NCI-H748 (cell line): ENCODE results near the gene PIP4K2C.

Source experiments
- DNase-seq: peaks from one replicate; lab custom pipeline; 2025; ENCODE audit not compliant: unreplicated experiment; lab: John Stamatoyannopoulos, UW

Gene PIP4K2C

GRCh38 chr12:57620936-57621496 lies 30.0 kb downstream of the PIP4K2C start:
- DNase-seq = peak; percentile 33

GRCh38 chr12:57621497-57622292 lies 30.7 kb downstream of the PIP4K2C start:
- peak; percentile 62 for DNase-seq

- no peak for DNase-seq
These were observed 31.6 kb downstream of the PIP4K2C start for GRCh38 chr12:57622293-57623245.

- DNase-seq = no peak
These were observed 32.4 kb downstream of the PIP4K2C start for GRCh38 chr12:57623385-57623784.

DNA sequence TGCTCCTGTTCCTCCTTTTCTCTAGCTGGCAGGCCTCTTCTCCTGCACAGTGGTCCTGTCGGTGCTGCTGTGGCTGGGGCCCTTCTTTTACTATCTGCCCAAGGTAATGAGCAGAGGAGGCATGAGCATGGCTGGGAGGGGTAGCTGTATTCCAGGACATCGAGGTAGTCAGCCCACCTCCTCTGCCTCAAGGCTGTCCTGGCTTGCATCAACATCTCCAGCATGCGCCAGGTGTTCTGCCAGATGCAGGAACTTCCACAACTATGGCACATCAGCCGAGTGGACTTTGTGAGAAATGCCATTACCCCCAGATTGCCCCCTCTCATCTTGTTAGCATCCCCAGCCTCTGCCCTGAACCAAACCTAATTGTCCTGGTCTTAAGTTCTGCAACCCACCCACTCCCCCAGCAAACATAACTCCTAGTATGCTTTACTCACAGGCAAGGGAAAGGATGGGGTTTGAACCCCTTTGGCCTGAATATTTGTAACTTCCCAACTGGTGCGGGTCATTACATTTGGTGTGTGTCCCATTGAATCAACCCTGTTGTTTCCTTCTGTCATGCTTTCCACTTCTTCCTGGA lies 32.9 kb downstream of the PIP4K2C start:
- DNase-seq = no peak

- DNase-seq = no peak
These were observed 33.6 kb downstream of the PIP4K2C start for GRCh38 chr12:57624441-57625220.

DNA sequence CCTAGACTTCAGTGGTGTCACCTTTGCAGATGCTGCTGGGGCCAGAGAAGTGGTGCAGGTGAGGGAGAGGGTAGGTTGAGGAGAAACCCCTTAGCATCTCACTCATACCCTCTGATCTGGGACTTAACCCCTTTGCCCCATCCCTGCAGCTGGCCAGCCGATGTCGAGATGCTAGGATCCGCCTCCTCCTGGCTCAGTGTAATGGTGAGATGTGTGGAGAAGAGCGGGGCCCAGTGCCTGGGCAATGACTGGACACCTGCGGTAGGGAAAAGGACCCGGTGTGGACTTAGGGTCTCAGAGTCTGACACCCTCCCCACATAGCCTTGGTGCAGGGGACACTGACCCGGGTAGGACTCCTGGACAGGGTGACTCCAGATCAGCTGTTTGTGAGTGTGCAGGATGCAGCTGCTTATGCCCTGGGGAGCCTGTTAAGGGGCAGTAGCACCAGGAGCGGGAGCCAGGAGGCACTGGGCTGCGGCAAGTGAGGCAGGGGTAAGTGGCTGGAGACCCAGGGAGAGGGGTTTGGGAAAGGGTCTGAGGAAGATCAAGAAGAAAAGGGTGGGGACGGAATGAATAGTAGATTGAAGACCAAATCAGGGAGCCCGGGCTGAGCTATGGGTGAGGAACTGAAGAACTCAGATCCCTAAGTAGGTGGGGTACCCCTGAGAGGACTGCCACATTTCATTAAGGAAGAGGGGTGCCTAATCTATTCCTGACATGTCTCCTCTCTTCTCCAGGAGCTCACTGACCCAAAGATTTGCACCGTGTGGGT lies 34.5 kb downstream of the PIP4K2C start:
- no peak for DNase-seq

- no peak for DNase-seq
These were observed 35.3 kb downstream of the PIP4K2C start for GRCh38 chr12:57626111-57626920.

- no peak for DNase-seq
These were observed 36.0 kb downstream of the PIP4K2C start for GRCh38 chr12:57626921-57627445.

GRCh38 chr12:57627501-57628279 lies 36.7 kb downstream of the PIP4K2C start:
- no peak for DNase-seq

- DNase-seq = no peak
These were observed 37.5 kb downstream of the PIP4K2C start for GRCh38 chr12:57628280-57629191.

DNA sequence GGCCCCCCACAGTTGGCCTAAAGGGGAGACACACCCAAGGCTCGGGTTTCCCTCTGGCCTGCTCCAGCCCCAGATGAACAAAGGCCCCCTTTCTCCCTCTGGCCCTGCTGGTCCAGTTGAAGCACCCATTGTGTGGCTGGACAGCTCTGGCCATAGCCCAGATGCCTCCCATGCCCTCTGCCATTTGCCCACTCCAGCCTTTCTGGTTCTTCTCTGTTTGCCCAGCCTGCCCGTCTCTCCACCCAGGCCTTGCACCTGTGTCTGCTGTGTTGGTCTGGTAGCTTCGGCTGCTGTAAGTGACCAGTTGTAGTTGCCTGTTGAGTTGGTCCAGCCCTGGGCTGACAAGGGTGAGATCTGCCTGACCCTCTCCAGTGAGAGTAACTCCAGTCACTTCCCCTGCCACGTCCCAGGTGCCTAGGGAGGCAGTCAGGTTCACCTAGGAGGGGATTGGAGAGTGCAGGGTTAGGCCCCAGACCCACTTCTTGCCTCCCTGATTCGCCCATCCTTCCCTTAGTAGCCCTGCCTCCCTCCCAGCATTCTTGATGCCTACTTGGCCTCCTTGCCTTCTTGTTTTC lies 39.0 kb downstream of the PIP4K2C start:
- no peak for DNase-seq

GRCh38 chr12:57630891-57631433 lies 40.0 kb downstream of the PIP4K2C start:
- DNase-seq = no peak

- DNase-seq = no peak
These were observed 40.6 kb downstream of the PIP4K2C start for GRCh38 chr12:57631566-57632072.

DNA sequence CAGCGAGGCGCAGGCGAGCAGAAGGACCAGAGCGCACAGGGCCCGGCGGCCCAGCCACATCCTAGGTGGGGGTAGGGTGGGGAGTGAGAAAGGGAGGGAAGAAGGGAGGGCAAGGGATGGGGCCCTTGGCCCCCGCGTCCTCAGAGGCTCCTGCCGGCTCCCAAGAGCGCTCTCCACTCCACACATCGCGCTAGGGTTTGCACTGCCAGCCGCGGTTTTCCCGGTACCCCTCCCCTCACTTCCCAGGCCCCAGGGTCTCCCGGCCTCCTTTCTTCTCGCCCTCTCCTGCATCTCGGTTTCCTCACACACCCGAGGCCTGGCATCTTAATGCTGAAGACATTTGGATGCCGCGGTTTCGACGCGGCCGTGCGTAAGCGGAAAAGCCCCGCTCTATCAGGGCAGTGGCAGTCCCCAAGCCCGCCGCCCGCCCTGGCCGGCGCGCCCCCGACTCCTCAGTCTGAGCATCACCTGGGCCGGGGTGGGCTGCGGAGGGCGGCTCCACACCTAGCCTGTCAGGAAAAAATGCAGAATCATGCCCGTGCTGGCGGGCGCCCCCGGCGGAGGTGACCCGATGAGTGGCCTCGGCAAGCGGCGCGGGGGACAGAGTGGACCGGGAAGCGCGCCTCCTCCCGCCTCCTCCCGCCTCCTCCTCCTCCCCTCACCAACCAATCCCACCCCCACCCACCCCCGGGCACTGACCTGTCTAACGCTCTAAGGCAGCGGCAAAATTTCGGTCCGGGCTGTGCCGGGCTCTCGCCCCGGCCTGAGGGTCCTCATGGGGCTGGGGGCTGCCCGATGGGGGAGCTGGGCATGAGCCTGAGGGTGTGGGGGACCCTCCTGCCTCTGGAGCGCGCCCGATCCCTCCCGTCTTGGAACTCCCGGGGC lies 41.3 kb downstream of the PIP4K2C start:
- DNase-seq = peak; percentile 77
